Hematopoietic multipotent progenitor cell treated with erythropoietin and hydrocortisone succinate and interleukin-3 and kit ligand, for 4 days (in vitro differentiated cells): ENCODE data around the gene NUTM2B.
"Not testable (repeated sequence)": the region's sequence is repeated elsewhere in the genome, so short reads cannot be mapped to it uniquely, and the experiment has no call there.

Source experiments
- DNase-seq: peaks from one replicate; pipeline ENCODE4 v3.0.0-alpha.2; 2015

The NUTM2B gene

DNA sequence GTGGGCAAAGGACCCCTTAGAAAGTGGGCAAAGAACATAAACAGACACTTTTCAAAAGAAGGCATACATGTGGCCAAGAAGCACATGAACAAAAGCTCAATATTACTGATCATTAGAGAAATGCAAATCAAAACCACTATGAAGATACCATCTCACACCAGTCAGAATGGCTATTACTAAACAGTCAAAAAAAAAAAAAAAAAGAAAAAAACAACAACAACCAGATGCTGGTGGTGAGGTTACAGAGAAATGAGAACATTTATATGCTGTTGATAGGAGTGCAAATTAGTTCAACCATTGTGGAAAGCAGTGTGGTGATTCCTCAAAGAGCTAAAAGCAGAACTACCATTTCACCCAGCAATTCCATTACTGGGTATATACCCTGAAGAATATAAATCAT lies 50.6 kb downstream of the NUTM2B start:
- not testable (repeated sequence) for DNase-seq

DNA sequence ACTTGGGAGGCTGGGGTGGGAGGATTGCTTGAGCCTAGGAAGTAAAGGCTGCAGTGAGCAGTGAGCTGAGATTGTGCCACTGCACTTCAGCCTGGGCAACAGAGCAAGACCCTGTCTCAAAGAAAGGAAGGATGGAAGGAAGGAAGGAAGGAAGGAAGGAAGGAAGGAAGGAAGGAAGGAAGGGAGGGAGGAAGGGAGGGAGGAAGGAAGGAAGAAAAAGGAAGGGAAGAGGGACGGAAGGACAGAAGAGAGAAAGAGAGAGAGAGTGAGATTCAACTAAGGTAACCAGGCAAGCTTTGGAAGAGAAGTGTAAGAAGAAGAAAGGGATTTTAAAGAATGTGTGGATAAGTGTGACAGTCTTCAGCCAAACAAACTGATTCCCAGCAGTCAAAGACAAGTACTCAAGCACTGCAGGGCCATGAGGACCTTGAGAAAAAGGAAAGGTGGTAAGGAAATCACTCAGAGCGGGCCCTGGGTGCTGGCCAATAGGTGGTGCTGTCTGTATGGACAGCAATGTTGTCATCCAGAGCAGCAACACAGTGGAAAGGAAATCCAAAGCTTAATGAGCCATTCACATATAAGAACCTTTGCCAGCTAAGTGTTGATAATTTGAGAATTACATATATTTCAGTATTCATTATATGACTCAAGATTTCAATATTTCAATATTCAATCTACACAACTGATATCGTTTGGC lies 55.4 kb downstream of the NUTM2B start:
- peak; percentile 33 for DNase-seq
